WERI-Rb-1 (cell line): ENCODE data around the gene DNAJC30.
"Not testable (repeated sequence)": the region's sequence is repeated elsewhere in the genome, so short reads cannot be mapped to it uniquely, and the experiment has no call there.

ENCODE experiments used
- DNase-seq: peaks from one replicate; pipeline ENCODE4 v3.0.0-alpha.2; 2020
- H3K27ac ChIP-seq: fragments of 250-450 bp; sonication (Bioruptor Pico); 2 replicates; pipeline ENCODE4 v1.5.1; 2020; ENCODE audit warnings: mild to moderate bottlenecking, moderate library complexity
- H3K27me3 ChIP-seq: fragments of 250-450 bp; sonication (Bioruptor Pico); 2 replicates; pipeline ENCODE4 v1.5.1; 2021; ENCODE audit warnings: mild to moderate bottlenecking, low read depth, moderate library complexity; ENCODE audit not compliant: insufficient read depth, severe bottlenecking
- H3K36me3 ChIP-seq: fragments of 250-450 bp; sonication (Bioruptor Pico); 2 replicates; pipeline ENCODE4 v1.5.1; 2020; ENCODE audit warnings: mild to moderate bottlenecking, moderate library complexity
- H3K4me3 ChIP-seq: 2 replicates; pipeline ENCODE4 v1.5.1; 2011; ENCODE audit warnings: low read depth, mild to moderate bottlenecking, control low read depth, low read length
- H3K9me3 ChIP-seq: fragments of 250-450 bp; sonication (Bioruptor Pico); 2 replicates; pipeline ENCODE4 v1.5.1; 2021; ENCODE audit warnings: mild to moderate bottlenecking, moderate library complexity; ENCODE audit not compliant: severe bottlenecking
- TF ChIP-seq, protein P1 (sequence below): IDR thresholded peaks from 2 replicates; pipeline ENCODE4 v1.5.1; 2011; ENCODE audit warnings: low read depth, mild to moderate bottlenecking, control low read depth, inconsistent platforms, low read length

DNAJC30 gene

DNA sequence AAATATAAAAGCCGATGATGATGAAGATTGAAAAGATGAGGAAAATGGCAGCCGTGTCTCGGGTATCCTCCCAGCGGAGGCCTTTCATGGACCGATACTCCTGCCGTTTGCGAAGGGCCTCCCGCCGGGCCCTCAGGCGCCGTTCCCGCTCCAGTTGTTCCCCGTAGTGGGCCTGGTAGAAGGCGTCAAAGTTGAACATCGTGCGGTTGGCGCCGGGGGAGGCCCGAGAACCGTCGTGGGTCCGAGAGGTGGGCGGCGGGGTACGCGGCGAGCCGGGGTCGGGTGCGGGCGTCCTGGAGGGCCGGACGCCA lies 553 bp downstream of the DNAJC30 start:
- no peaks in the 10 kb centered on the region for H3K9me3 ChIP-seq
- TF ChIP-seq, protein P1, sequence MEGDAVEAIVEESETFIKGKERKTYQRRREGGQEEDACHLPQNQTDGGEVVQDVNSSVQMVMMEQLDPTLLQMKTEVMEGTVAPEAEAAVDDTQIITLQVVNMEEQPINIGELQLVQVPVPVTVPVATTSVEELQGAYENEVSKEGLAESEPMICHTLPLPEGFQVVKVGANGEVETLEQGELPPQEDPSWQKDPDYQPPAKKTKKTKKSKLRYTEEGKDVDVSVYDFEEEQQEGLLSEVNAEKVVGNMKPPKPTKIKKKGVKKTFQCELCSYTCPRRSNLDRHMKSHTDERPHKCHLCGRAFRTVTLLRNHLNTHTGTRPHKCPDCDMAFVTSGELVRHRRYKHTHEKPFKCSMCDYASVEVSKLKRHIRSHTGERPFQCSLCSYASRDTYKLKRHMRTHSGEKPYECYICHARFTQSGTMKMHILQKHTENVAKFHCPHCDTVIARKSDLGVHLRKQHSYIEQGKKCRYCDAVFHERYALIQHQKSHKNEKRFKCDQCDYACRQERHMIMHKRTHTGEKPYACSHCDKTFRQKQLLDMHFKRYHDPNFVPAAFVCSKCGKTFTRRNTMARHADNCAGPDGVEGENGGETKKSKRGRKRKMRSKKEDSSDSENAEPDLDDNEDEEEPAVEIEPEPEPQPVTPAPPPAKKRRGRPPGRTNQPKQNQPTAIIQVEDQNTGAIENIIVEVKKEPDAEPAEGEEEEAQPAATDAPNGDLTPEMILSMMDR = no peak
- H3K36me3 ChIP-seq = peaks cover 24% of the 10 kb centered on the region
- H3K27ac ChIP-seq = peak overlapping the region; percentile 70
- H3K4me3 ChIP-seq = peak overlapping the region; percentile 81
- no peaks in the 10 kb centered on the region for H3K27me3 ChIP-seq
- no peak for DNase-seq

DNA sequence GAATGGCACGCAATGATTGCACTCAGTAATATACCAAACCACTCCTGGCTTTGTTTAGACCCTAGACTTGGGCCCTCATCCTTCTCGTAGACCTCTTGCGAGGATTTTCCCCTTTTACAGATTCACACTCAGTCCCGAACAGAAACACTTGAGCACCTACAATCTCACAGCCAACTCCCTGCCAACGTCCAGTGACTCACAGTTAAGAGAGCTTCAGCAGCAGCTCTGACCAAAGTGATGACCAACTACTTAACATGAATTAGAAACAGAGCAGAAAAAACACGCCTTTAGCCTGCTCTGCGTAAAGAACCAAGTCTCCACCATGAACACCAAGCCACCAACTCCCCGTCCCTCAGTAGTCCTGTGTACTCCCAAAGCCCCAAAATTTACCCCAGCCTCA lies 2.2 kb downstream of the DNAJC30 start:
- Histone ChIP-seq H3K9me3 (no peaks in the 10 kb centered on the region), H3K27me3 (no peaks in the 10 kb centered on the region), H3K36me3 (peaks cover 13% of the 10 kb centered on the region), H3K4me3 (no peak overlapping the region), H3K27ac (no peak overlapping the region)
- TF ChIP-seq, protein P1 = no peak
- DNase-seq = no peak

DNA sequence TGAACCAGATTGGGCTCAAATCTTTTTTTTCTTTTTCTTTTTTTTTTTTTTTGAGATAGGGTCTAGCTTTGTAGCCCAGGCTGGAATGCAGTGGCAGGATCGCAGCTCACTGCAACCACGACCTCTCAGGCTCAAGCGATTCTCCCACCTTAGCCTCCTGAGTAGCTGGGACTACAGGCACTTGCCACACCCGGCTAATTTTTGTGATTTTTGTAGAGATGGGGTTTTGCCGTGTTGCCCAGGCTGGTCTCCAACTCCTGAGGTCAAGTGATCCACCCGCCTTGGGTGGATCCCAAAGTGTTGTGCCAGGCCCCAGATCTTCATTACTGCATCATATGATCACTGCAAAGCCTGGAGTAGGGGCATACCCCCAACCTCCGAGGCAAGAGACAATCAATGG lies 2.8 kb downstream of the DNAJC30 start:
- Histone ChIP-seq H3K36me3 (peaks cover 13% of the 10 kb centered on the region), H3K4me3 (no peak overlapping the region), H3K27me3 (no peaks in the 10 kb centered on the region), H3K27ac (no peak overlapping the region), H3K9me3 (no peaks in the 10 kb centered on the region)
- TF ChIP-seq, protein P1 = no peak
- DNase-seq = no peak

DNA sequence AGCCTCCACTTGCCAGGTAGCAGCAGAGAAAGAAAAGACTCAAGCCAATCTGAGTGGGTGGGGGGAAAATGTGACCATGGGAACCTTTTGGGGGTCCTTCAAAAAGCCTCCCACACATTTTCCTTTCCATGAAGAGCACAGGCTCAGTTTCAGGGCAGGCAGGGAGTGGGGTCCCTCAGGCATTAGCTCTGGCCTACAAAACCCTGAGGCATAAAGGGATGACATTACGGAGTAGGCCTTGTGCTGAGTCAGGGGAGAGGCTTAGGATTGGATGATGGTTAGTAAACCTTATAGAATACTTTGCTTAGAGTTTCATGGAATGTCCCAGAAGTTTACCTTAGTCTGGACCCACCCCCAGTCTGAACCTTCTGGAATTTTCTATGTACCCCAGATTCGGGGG lies 3.5 kb downstream of the DNAJC30 start:
- Histone ChIP-seq H3K36me3 (peaks cover 13% of the 10 kb centered on the region), H3K4me3 (no peak overlapping the region), H3K27me3 (no peaks in the 10 kb centered on the region), H3K9me3 (no peaks in the 10 kb centered on the region), H3K27ac (no peak overlapping the region)
- TF ChIP-seq, protein P1 = no peak
- DNase-seq = no peak

DNA sequence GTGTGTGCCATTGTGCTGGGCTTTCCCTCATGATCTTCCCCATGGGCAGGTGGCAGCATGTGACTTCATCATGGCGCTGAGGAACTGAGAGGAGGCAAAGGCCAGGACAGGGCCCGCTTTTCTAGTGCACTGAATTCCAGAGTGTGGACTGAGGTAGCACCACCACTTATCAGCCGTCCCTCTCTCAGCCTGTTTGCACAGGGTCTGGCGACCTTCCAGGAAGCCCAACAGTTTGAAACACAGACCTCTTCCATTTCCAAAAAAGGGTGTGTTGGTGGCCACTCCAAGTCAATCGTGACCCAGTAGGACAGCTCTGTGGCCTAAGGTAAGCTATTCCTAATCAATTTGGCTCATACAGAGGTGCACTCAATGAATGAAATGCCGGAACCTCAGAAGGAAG lies 4.4 kb downstream of the DNAJC30 start:
- Histone ChIP-seq H3K27me3 (no peaks in the 10 kb centered on the region), H3K36me3 (peaks cover 13% of the 10 kb centered on the region), H3K4me3 (no peak overlapping the region), H3K27ac (no peak overlapping the region), H3K9me3 (no peaks in the 10 kb centered on the region)
- TF ChIP-seq, protein P1 = no peak
- DNase-seq = no peak

DNA sequence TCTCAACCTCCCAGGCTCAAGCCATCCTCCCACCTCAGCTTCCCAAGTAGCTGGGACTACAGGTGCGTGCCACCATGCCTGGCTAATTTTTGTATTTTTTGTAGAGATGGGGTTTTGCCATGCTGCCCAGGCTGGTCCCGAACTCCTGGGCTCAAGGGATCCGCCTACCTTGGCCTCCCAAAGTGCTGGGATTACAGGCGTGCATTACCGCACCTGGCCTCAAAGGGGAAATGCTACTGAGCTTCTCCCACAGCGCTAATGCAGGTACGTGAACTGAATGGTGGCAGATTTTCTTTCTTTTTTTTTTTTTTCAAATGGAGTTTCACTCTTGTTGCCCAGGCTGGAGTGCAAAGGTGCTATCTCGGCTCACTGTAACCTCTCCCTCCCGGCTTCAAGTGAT lies 7.2 kb downstream of the DNAJC30 start:
- H3K27me3 ChIP-seq, H3K4me3 ChIP-seq, DNase-seq, H3K9me3 ChIP-seq, H3K27ac ChIP-seq: not testable (repeated sequence)
- H3K36me3 ChIP-seq = peaks cover 13% of the 10 kb centered on the region
